ENCODE results near the gene ADH1A.
"Not testable (repeated sequence)": the region's sequence is repeated elsewhere in the genome, so short reads cannot be mapped to it uniquely, and the experiment has no call there.

DNA sequence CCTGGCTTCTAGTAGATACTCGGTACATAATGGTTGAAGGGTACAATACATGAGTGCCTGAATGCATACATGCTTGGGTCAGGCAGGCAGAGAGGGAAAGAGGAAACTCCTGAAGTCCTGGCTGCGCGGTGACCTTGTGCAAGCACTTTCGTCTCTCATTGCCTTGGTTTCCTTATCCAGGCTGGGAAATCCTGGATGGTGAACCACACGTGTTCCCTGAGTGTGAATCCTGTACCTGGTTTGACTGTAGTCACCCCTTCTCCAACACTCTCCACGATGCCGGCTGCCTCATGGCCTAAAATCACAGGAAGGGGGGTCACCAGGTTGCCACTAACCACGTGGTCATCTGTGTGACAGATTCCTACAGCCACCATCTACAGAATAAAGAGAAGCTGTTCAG is 27.0 kb upstream of the ADH1A start:
- TF ChIP-seq, protein P1, sequence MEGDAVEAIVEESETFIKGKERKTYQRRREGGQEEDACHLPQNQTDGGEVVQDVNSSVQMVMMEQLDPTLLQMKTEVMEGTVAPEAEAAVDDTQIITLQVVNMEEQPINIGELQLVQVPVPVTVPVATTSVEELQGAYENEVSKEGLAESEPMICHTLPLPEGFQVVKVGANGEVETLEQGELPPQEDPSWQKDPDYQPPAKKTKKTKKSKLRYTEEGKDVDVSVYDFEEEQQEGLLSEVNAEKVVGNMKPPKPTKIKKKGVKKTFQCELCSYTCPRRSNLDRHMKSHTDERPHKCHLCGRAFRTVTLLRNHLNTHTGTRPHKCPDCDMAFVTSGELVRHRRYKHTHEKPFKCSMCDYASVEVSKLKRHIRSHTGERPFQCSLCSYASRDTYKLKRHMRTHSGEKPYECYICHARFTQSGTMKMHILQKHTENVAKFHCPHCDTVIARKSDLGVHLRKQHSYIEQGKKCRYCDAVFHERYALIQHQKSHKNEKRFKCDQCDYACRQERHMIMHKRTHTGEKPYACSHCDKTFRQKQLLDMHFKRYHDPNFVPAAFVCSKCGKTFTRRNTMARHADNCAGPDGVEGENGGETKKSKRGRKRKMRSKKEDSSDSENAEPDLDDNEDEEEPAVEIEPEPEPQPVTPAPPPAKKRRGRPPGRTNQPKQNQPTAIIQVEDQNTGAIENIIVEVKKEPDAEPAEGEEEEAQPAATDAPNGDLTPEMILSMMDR (IDR thresholded peaks at IDR 0.05; ENCODE audit: poor library complexity, severe bottlenecking), result not testable (repeated sequence)
- not testable (repeated sequence) for TF ChIP-seq POLR2AphosphoS5 (IDR thresholded peaks at IDR 0.05)

All from neural cell (in vitro differentiated cells).